IMR-90 (cell line): ENCODE results near the gene PRAF2. TPM values are rescaled to one million over a fixed set of nuclear protein-coding genes. Genes with fewer than 3 reads are reported as not detected.

Experiments used
- ATAC-seq: fragments of 200-7000 bp; cut with Tn5 transposase; 2 replicates; pipeline ENCODE4 v1.9.1; 2020; ENCODE audit warnings: low read depth, mild to moderate bottlenecking, moderate library complexity
- BruUV-seq: library from RNA; stranded (reverse); fragments of 400-500 nt; replicated peaks from 2 replicates; lab custom pipeline; 2021; lab: Mats Ljungman, UMichigan
- CTCF ChIA-PET: fragments of 300-600 bp; formaldehyde crosslinking; extraction: SDS; loops from one replicate; lab custom pipeline; 2021; ENCODE audit warnings: antibody characterized with exemption; lab: Yijun Ruan, JAX
- POLR2A ChIA-PET: fragments of 300-600 bp; sonication (Branson Sonifier 250); formaldehyde crosslinking; loops from one replicate; lab custom pipeline; 2022; ENCODE audit warnings: antibody characterized with exemption; ENCODE audit not compliant: unreplicated experiment; lab: Charles Lee
- DNase-seq: peaks from one replicate; pipeline ENCODE4 v3.0.0; 2013
- H2AFZ ChIP-seq: replicated peaks from 2 replicates; pipeline ENCODE3; 2013; ENCODE audit warnings: low read length, mild to moderate bottlenecking; ENCODE audit not compliant: poor library complexity
- H2AK5ac ChIP-seq: 2 replicates; pipeline ENCODE4 v1.6.1; 2013; ENCODE audit warnings: low read depth, low read length, inconsistent platforms
- H2AK9ac ChIP-seq: replicated peaks from 2 replicates; pipeline ENCODE3; 2013; ENCODE audit warnings: mild to moderate bottlenecking, low read depth, low read length, moderate library complexity; ENCODE audit not compliant: poor library complexity
- H2BK120ac ChIP-seq: 2 replicates; pipeline ENCODE4 v1.6.1; 2013; ENCODE audit warnings: low read depth, low read length, inconsistent platforms
- H2BK15ac ChIP-seq: 3 replicates; pipeline ENCODE4 v1.6.1; 2013; ENCODE audit warnings: low read depth, low read length, inconsistent platforms
- H2BK20ac ChIP-seq: 2 replicates; pipeline ENCODE4 v1.6.1; 2013; ENCODE audit warnings: low read depth, mild to moderate bottlenecking, inconsistent platforms, low read length, moderate library complexity
- H2BK5ac ChIP-seq: 2 replicates; pipeline ENCODE4 v1.6.1; 2013; ENCODE audit warnings: mild to moderate bottlenecking, low read depth, low read length, inconsistent platforms; ENCODE audit not compliant: poor library complexity, severe bottlenecking
- H3K14ac ChIP-seq: replicated peaks from 2 replicates; pipeline ENCODE4 v1.6.1; 2013; ENCODE audit warnings: low read depth, low read length, inconsistent platforms
- H3K18ac ChIP-seq: 2 replicates; pipeline ENCODE4 v1.6.1; 2013; ENCODE audit warnings: low read depth, low read length, control low read depth
- H3K23ac ChIP-seq: 2 replicates; pipeline ENCODE4 v1.6.1; 2013; ENCODE audit warnings: low read depth, low read length, inconsistent platforms
- H3K27ac ChIP-seq: 2 replicates; pipeline ENCODE4 v1.5.1; 2013; ENCODE audit warnings: mild to moderate bottlenecking, control low read depth, low read length; ENCODE audit not compliant: insufficient read depth
- H3K27me3 ChIP-seq: 2 replicates; pipeline ENCODE4 v1.6.1; 2013; ENCODE audit warnings: low read length; ENCODE audit not compliant: control insufficient read depth, insufficient read depth
- H3K36me3 ChIP-seq: 2 replicates; pipeline ENCODE4 v1.6.1; 2013; ENCODE audit warnings: low read length, mixed read lengths; ENCODE audit not compliant: control insufficient read depth, insufficient read depth
- H3K4ac ChIP-seq: 2 replicates; pipeline ENCODE4 v1.6.1; 2013; ENCODE audit warnings: low read depth, low read length, inconsistent platforms
- H3K4me1 ChIP-seq: 2 replicates; pipeline ENCODE4 v1.6.1; 2013; ENCODE audit warnings: low read length, mixed read lengths; ENCODE audit not compliant: control insufficient read depth, insufficient read depth
- H3K4me2 ChIP-seq: 2 replicates; pipeline ENCODE4 v1.6.1; 2013; ENCODE audit warnings: low read depth, mild to moderate bottlenecking, control low read depth, low read length, moderate library complexity
- H3K4me3 ChIP-seq: 2 replicates; pipeline ENCODE4 v1.5.1; 2013; ENCODE audit warnings: low read depth, mild to moderate bottlenecking, control low read depth, low read length, moderate library complexity; ENCODE audit not compliant: insufficient read depth
- H3K56ac ChIP-seq: 2 replicates; pipeline ENCODE4 v1.6.1; 2013; ENCODE audit warnings: low read length, inconsistent platforms; ENCODE audit not compliant: insufficient read depth; ENCODE audit errors: extremely low read depth
- H3K79me1 ChIP-seq, 2 experiments: 2 replicates each; pipeline ENCODE4 v1.6.1; 2013; ENCODE audit warnings: low read length in 2 of 2, inconsistent platforms in 1 of 2, low read depth in 1 of 2
- H3K9ac ChIP-seq: 2 replicates; pipeline ENCODE4 v1.6.1; 2013; ENCODE audit warnings: low read depth, low read length, control low read depth
- H3K9me1 ChIP-seq: 2 replicates; pipeline ENCODE4 v1.6.1; 2013; ENCODE audit warnings: low read length, inconsistent platforms; ENCODE audit not compliant: insufficient read depth
- H3K9me3 ChIP-seq: 2 replicates; pipeline ENCODE4 v1.6.1; 2013; ENCODE audit warnings: low read length; ENCODE audit not compliant: control insufficient read depth, insufficient read depth
- H4K20me1 ChIP-seq: 2 replicates; pipeline ENCODE4 v1.6.1; 2013; ENCODE audit warnings: low read length, inconsistent platforms; ENCODE audit not compliant: insufficient read depth
- H4K5ac ChIP-seq: 2 replicates; pipeline ENCODE4 v1.6.1; 2013; ENCODE audit warnings: mild to moderate bottlenecking, low read depth, low read length, control low read depth
- H4K8ac ChIP-seq, 2 experiments: 2 replicates each; pipeline ENCODE4 v1.6.1; 2013; ENCODE audit warnings: low read depth in 2 of 2, low read length in 2 of 2, control low read depth in 1 of 2, inconsistent platforms in 1 of 2
- H4K91ac ChIP-seq: 2 replicates; pipeline ENCODE4 v1.6.1; 2013; ENCODE audit warnings: low read depth, low read length, inconsistent platforms; ENCODE audit not compliant: insufficient read depth
- BHLHE40 ChIP-seq: fragments of 150-350 bp; IDR thresholded peaks from 2 replicates; pipeline ENCODE4 v1.6.1; 2016; ENCODE audit warnings: mild to moderate bottlenecking, low read depth, low read length
- CHD1 ChIP-seq: IDR thresholded peaks from 2 replicates; pipeline ENCODE4 v1.6.1; 2012; ENCODE audit warnings: low read depth, low read length, improper control_type of control experiment
- FOS ChIP-seq: fragments of 150-350 bp; IDR thresholded peaks from 2 replicates; pipeline ENCODE4 v1.6.1; 2016; ENCODE audit warnings: low read depth, low read length
- MAFK ChIP-seq: IDR thresholded peaks from 2 replicates; pipeline ENCODE4 v1.6.1; 2012; ENCODE audit warnings: low read depth, low read length, improper control_type of control experiment
- MAZ ChIP-seq: IDR thresholded peaks from 2 replicates; pipeline ENCODE4 v1.6.1; 2012; ENCODE audit warnings: low read depth, mild to moderate bottlenecking, low read length, improper control_type of control experiment, moderate library complexity, borderline replicate concordance
- MXI1 ChIP-seq: IDR thresholded peaks from 2 replicates; pipeline ENCODE4 v1.6.1; 2012; ENCODE audit warnings: low read depth, mild to moderate bottlenecking, low read length, moderate library complexity, borderline replicate concordance
- NFE2L2 ChIP-seq: fragments of 150-350 bp; IDR thresholded peaks from 2 replicates; pipeline ENCODE4 v1.6.1; 2016; ENCODE audit warnings: low read depth, mild to moderate bottlenecking, low read length
- POLR2A ChIP-seq: IDR thresholded peaks from 2 replicates; pipeline ENCODE4 v1.6.1; 2012; ENCODE audit warnings: mild to moderate bottlenecking, low read depth, low read length
- RAD21 ChIP-seq: IDR thresholded peaks from 2 replicates; pipeline ENCODE4 v1.6.1; 2012; ENCODE audit warnings: low read length, improper control_type of control experiment
- RCOR1 ChIP-seq: IDR thresholded peaks from 2 replicates; pipeline ENCODE4 v1.6.1; 2012; ENCODE audit warnings: mild to moderate bottlenecking, low read length, improper control_type of control experiment; ENCODE audit not compliant: insufficient replicate concordance
- RFX5 ChIP-seq: IDR thresholded peaks from 2 replicates; pipeline ENCODE4 v1.8.0; 2012; ENCODE audit warnings: low read depth, mild to moderate bottlenecking, low read length, moderate library complexity
- SMC3 ChIP-seq: fragments of 150-350 bp; IDR thresholded peaks from 2 replicates; pipeline ENCODE4 v1.6.1; 2016; ENCODE audit warnings: low read depth, mild to moderate bottlenecking, antibody characterized with exemption, low read length, moderate library complexity
- WGBS, 2 experiments: methylation state at CpG; one replicate each; pipeline versions ENCODE4 v1.1.5 to v1.1.7; 2013; ENCODE audit warnings: missing lambda C conversion rate in 2 of 2; ENCODE audit not compliant: insufficient read length in 1 of 2; ENCODE audit errors: extremely low coverage in 2 of 2; 5-methylcytosine and 5-hydroxymethylcytosine counted together
- dilution Hi-C: fragments of 300-500 bp; cut with HindIII; formaldehyde crosslinking; loops from one replicate; pipeline ENCODE4 v1.14.3; 2018; ENCODE audit warnings: low sequenced_read_pairs; ENCODE audit not compliant: unreplicated experiment
- in situ Hi-C: fragments of 300-500 bp; cut with MboI; formaldehyde crosslinking; loops from 3 replicates; pipeline ENCODE4 v1.14.3; 2019; ENCODE audit warnings: low sequenced_read_pairs, inconsistent platforms, mixed read lengths
- intact Hi-C: fragments of 100-400 bp; cut with micrococcal nuclease; formaldehyde crosslinking; loops from 2 replicates; pipeline ENCODE4 v1.10.0; 2022
- polyA plus RNA-seq, 3 experiments: library from polyadenylated mRNA; depleted of rRNA; stranded (reverse); fragments of >200 nt; gene quantifications; 2 replicates each; pipeline ENCODE4 v1.2.3, GENCODE V29; 2012; ENCODE audit warnings: low replicate concordance in 1 of 3
- total RNA-seq: library from RNA; depleted of rRNA; stranded (reverse); fragments of >200 nt; gene quantifications from 2 replicates; pipeline ENCODE4 v1.2.3, GENCODE V29; 2012
- TF ChIP-seq, protein P1 (sequence below): fragments of 150-350 bp; IDR thresholded peaks from 2 replicates; pipeline ENCODE4 v1.6.1; 2016; ENCODE audit warnings: low read depth, mild to moderate bottlenecking, low read length, moderate library complexity, borderline replicate concordance
- TF ChIP-seq, protein P2 (sequence below): fragments of 150-350 bp; IDR thresholded peaks from 2 replicates; pipeline ENCODE4 v1.6.1; 2017; ENCODE audit warnings: mild to moderate bottlenecking, antibody characterized with exemption, low read length, low read depth

The PRAF2 gene
- total and polyA plus RNA-seq, 2 of the 4 experiments (the other 2 are of a cell fraction): 3.8 to 65.5 TPM

DNA sequence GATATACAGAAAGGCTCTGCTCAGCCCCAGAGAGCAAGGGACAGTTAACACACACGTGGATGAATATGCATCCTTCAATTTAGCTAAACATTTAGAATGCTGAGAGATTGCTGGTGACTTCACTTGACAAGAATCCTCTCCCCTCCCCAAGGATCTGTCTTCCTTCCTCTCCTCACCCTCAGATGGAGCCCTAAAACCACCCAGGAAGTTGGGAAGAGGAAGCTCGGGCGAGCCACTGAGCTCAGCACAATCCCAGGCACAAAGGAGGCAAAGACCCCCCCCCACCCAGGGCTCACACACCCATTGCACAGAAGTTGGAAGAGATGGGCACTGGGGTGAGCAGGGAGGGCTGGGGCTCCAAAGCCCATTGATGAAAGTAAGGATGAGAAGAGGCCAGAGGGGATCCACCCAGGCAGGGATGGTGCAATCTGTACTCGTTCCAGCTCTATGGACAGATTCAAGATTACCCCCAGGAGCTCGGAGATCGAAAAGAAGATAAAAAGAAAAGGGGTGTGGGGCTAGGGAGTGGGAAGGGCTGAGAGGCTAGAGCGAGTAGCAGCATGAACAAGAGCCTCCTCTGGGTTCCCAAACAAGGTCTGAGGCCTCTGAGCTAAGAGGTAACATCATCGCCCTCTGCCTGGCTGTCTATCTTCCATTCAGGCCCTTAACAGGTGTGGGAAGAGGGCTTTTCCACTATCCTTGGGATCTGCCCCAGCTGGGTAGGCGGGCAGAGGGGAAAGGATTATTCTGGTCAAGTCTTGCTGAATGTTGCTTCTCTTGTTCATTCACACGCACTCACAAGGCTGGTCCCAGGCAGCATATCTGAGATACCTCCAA lies 31.8 kb downstream of the PRAF2 start:
- dilution Hi-C loops (no loop called here), in situ Hi-C loops (no loop called here), intact Hi-C loops (loop anchor here (5.0 kb wide), 1 partner anchor 125 kb away; the partner anchor contains the start of gene PIM2)
- Histone ChIP-seq H2AK5ac (peak overlapping the region; percentile 95), H3K9me3 (no peaks in the 10 kb centered on the region), H3K18ac (peak overlapping the region; percentile 77), H3K4ac (peak overlapping the region; percentile 100), H3K27me3 (no peaks in the 10 kb centered on the region), H2AK9ac (peak overlapping the region; percentile 99), H3K36me3 (peaks cover 27% of the 10 kb centered on the region), H4K5ac (peak overlapping the region; percentile 82), H2BK120ac (peak overlapping the region; percentile 95), H3K9ac (peak overlapping the region; percentile 90), H3K23ac (peak overlapping the region; percentile 100), H2BK20ac (peak overlapping the region; percentile 36), H3K4me3 (peak overlapping the region; percentile 60), H3K14ac (peak overlapping the region; percentile 96), H3K4me1 (peaks cover 16% of the 10 kb centered on the region), H2AFZ (peak overlapping the region; percentile 66), H4K8ac (peak overlapping the region; percentile 84 to 93), H3K9me1 (no peaks in the 10 kb centered on the region), H3K79me1 (peaks cover 0 to 30% of the 10 kb centered on the region in 2 experiments; a peak in 2 of 4 replicates), H2BK5ac (peak overlapping the region; percentile 96), H3K27ac (peak overlapping the region; percentile 98), H3K4me2 (peak overlapping the region; percentile 94), H2BK15ac (peak overlapping the region; percentile 66; the same call in 2 of the 3 replicates), H4K91ac (peak overlapping the region; percentile 98), H4K20me1 (no peaks in the 10 kb centered on the region), H3K56ac (peak overlapping the region; percentile 99)
- DNase-seq (peak; percentile 73), ATAC-seq (peak; percentile 1)
- ChIA-PET POLR2A (interaction anchor here (1.2 kb wide), 1 partner anchor 40 kb away, joined by 3 read pairs; the partner anchor contains the start of gene GRIPAP1), CTCF (no interaction called here)
- TSS peak; percentile 42 for BruUV-seq
- WGBS, 2 experiments: 10% methylated on average over 2 of the region's 10 CpGs; no CpG with 5 or more reads in 1 of the 2 experiments
- TF ChIP-seq SMC3: no peak
- no peak for TF ChIP-seq FOS
- TF ChIP-seq CHD1: no peak
- TF ChIP-seq MAZ: no peak
- no peak for TF ChIP-seq RCOR1
- no peak for TF ChIP-seq NFE2L2
- no peak for TF ChIP-seq RFX5
- no peak for TF ChIP-seq MAFK
- TF ChIP-seq, protein P1, sequence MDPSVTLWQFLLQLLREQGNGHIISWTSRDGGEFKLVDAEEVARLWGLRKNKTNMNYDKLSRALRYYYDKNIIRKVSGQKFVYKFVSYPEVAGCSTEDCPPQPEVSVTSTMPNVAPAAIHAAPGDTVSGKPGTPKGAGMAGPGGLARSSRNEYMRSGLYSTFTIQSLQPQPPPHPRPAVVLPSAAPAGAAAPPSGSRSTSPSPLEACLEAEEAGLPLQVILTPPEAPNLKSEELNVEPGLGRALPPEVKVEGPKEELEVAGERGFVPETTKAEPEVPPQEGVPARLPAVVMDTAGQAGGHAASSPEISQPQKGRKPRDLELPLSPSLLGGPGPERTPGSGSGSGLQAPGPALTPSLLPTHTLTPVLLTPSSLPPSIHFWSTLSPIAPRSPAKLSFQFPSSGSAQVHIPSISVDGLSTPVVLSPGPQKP: no peak
- TF ChIP-seq, protein P2, sequence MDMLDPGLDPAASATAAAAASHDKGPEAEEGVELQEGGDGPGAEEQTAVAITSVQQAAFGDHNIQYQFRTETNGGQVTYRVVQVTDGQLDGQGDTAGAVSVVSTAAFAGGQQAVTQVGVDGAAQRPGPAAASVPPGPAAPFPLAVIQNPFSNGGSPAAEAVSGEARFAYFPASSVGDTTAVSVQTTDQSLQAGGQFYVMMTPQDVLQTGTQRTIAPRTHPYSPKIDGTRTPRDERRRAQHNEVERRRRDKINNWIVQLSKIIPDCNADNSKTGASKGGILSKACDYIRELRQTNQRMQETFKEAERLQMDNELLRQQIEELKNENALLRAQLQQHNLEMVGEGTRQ: no peak
- no peak for TF ChIP-seq BHLHE40
- TF ChIP-seq POLR2A: peak; percentile 34; the same call in 1 of the 2 replicates
- no peak for TF ChIP-seq RAD21
- peak; percentile 83 for TF ChIP-seq MXI1
